ENCODE measurements around the gene FGFR3.
A peak's percentile ranks its signal among the peaks of the same experiment; 100 is the strongest.

The FGFR3 gene

GRCh38 chr4:1792832-1793495, at the start of gene FGFR3:
Gene FGFR3, plus strand, starts transcription at chr4:1793293. Its CDS starts 642 bp downstream, at chr4:1793935.
- no peak for DNase-seq

GRCh38 chr4:1743551-1743950, 49.5 kb upstream of the FGFR3 start:
- DNase-seq = no peak

- DNase-seq = no peak
Observed at GRCh38 chr4:1743975-1744374, 49.1 kb upstream of the FGFR3 start.

- DNase-seq = no peak
Observed at GRCh38 chr4:1744552-1744951, 48.5 kb upstream of the FGFR3 start.

- no peak for DNase-seq
Observed at GRCh38 chr4:1745165-1745564, 47.9 kb upstream of the FGFR3 start.

GRCh38 chr4:1745697-1746096, 47.4 kb upstream of the FGFR3 start:
- no peak for DNase-seq

GRCh38 chr4:1746265-1746691, 46.8 kb upstream of the FGFR3 start:
- DNase-seq = no peak

- DNase-seq = no peak
Observed at GRCh38 chr4:1746919-1747602, 46.0 kb upstream of the FGFR3 start.

- DNase-seq = no peak
Observed at GRCh38 chr4:1747603-1747967, 45.5 kb upstream of the FGFR3 start.

GRCh38 chr4:1748465-1748995, 44.6 kb upstream of the FGFR3 start:
- peak; percentile 30 to 72 for DNase-seq

- DNase-seq = no peak
Observed at GRCh38 chr4:1749370-1749769, 43.7 kb upstream of the FGFR3 start.

- no peak for DNase-seq
Observed at GRCh38 chr4:1749826-1750225, 43.3 kb upstream of the FGFR3 start.

- DNase-seq = no peak
Observed at GRCh38 chr4:1750381-1751154, 42.5 kb upstream of the FGFR3 start.

GRCh38 chr4:1751155-1751918, 41.8 kb upstream of the FGFR3 start:
- DNase-seq = no peak

- no peak for DNase-seq
Observed at GRCh38 chr4:1751919-1752283, 41.2 kb upstream of the FGFR3 start.

GRCh38 chr4:1752284-1753041, 40.6 kb upstream of the FGFR3 start:
- no peak for DNase-seq

- DNase-seq = no peak
Observed at GRCh38 chr4:1753294-1753696, 39.8 kb upstream of the FGFR3 start.

- DNase-seq = no peak
Observed at GRCh38 chr4:1753697-1754311, 39.3 kb upstream of the FGFR3 start.

- no peak for DNase-seq
Observed at GRCh38 chr4:1754336-1754735, 38.8 kb upstream of the FGFR3 start.

- DNase-seq = no peak
Observed at GRCh38 chr4:1755297-1755696, 37.8 kb upstream of the FGFR3 start.

- DNase-seq = no peak
Observed at GRCh38 chr4:1756079-1756478, 37.0 kb upstream of the FGFR3 start.

Data from NCI-H187 (cell line).